OCI-LY1 (cell line): ENCODE results near the gene RNU7-1.

Experiments
- CTCF ChIP-seq: fragments of 200-600 bp; sonication (generic), shearing (Covaris generic); IDR thresholded peaks from 2 replicates; pipeline ENCODE4 v1.5.1; 2017; ENCODE audit warnings: mild to moderate bottlenecking, antibody characterized with exemption, low read length, moderate library complexity, mixed read lengths
- EZH2 ChIP-seq: fragments of 200-600 bp; sonication (generic), shearing (Covaris generic); IDR thresholded peaks from 2 replicates; pipeline ENCODE4 v1.8.0; 2017; ENCODE audit warnings: borderline replicate concordance, mixed run types, mild to moderate bottlenecking, antibody characterized with exemption, low read length, moderate library complexity, mixed read lengths

GRCh38 chr12:6950811-6951540 is 7.4 kb downstream of the RNU7-1 start, which contains the start of gene PTPN6:
- no peak for TF ChIP-seq CTCF
- no peak for TF ChIP-seq EZH2
